GM21576 (cell line): ENCODE results near the gene ZNF141.
"Not testable (repeated sequence)": the region's sequence is repeated elsewhere in the genome, so short reads cannot be mapped to it uniquely, and the experiment has no call there.

Experiments used
- ATAC-seq: cut with Tn5 transposase; IDR thresholded peaks from one replicate; pipeline ENCODE4 v1.9.1; 2021; ENCODE audit warnings: mild to moderate bottlenecking, moderate library complexity; ENCODE audit not compliant: unreplicated experiment

Gene ZNF141

GRCh38 chr4:384311-385010 is 46.8 kb downstream of the ZNF141 start:
- no peak for ATAC-seq

GRCh38 chr4:385934-386707 is 48.5 kb downstream of the ZNF141 start:
- ATAC-seq, result no peak

- ATAC-seq, result no peak
Measured at GRCh38 chr4:386708-387105, 49.1 kb downstream of the ZNF141 start.

- ATAC-seq, result no peak
Measured at GRCh38 chr4:404006-404405, 66.4 kb downstream of the ZNF141 start.

- not testable (repeated sequence) for ATAC-seq
Measured at GRCh38 chr4:408321-408720, 70.7 kb downstream of the ZNF141 start.

- ATAC-seq, result no peak
Measured at GRCh38 chr4:422587-422986, 85.0 kb downstream of the ZNF141 start.
